Measurements from ENCODE around the gene ITSN1. TPM values are rescaled to one million over a fixed set of nuclear protein-coding genes. Genes with fewer than 3 reads are reported as not detected.
"Not testable (repeated sequence)": the region's sequence is repeated elsewhere in the genome, so short reads cannot be mapped to it uniquely, and the experiment has no call there.

Gene ITSN1
- total and polyA plus RNA-seq, 4 donors = 20.3 to 112 (median 40.2) TPM

- Histone ChIP-seq H3K36me3 (ENCODE audit: control insufficient read depth in 4 of 4, insufficient read depth in 3 of 4, low read depth in 1 of 4, low read length in 3 of 4) (no peaks in the 10 kb centered on the region), H3K9ac (ENCODE audit: low read depth in 1 of 2, low read length in 2 of 2) (no peak overlapping the region), H3K27ac (ENCODE audit: low read depth in 1 of 2, low read length in 2 of 2) (no peak overlapping the region), H3K4me1 (ENCODE audit: control insufficient read depth in 4 of 4, insufficient read depth in 4 of 4, low read length in 3 of 4) (peaks cover 6 to 17% (median 13%) of the 10 kb centered on the region in 4 donors), H3K4me3 (ENCODE audit: low read depth in 1 of 3, low read length in 3 of 3) (no peak overlapping the region), H3K27me3 (ENCODE audit: control insufficient read depth in 4 of 4, insufficient read depth in 4 of 4, low read length in 3 of 4) (no peaks in the 10 kb centered on the region), H3K9me3 (ENCODE audit: control insufficient read depth in 4 of 4, low read length in 3 of 4) (no peaks in the 10 kb centered on the region)
- TF ChIP-seq JUND (IDR thresholded peaks at IDR 0.05) (no peak), ZBTB33 (IDR thresholded peaks at IDR 0.05) (no peak)
- WGBS = 85% methylated on average over 8 of the region's 8 CpGs
- no peak for DNase-seq (ENCODE audit: low spot score)
These were observed 31.2 kb downstream of the ITSN1 start for GRCh38 chr21:33673473-33673872.

- 91% methylated on average over 1 of the region's 1 CpG for WGBS
- no peak for TF ChIP-seq EGR1 (IDR thresholded peaks at IDR 0.05; ENCODE audit: low read depth in 2 of 2)
- TF ChIP-seq GABPA (IDR thresholded peaks at IDR 0.05 in 1 of 2, conservative IDR thresholded peaks at IDR 0.05 in 1 of 2) = no peak
- TF ChIP-seq FOXA1 (IDR thresholded peaks at IDR 0.05) = no peak
- no peak for TF ChIP-seq REST (IDR thresholded peaks at IDR 0.05)
- no peak for TF ChIP-seq ATF3 (IDR thresholded peaks at IDR 0.05)
- TF ChIP-seq HNF4A (conservative IDR thresholded peaks at IDR 0.05) = no peak
- no peak for TF ChIP-seq YY1 (IDR thresholded peaks at IDR 0.05)
- TF ChIP-seq TAF1 (conservative IDR thresholded peaks at IDR 0.05) = no peak
- no peak for TF ChIP-seq JUND (IDR thresholded peaks at IDR 0.05)
- TF ChIP-seq ZBTB33 (IDR thresholded peaks at IDR 0.05) = no peak
- TF ChIP-seq CTCF (IDR thresholded peaks at IDR 0.05; ENCODE audit: low read depth, low read length, missing input control) = no peak
- no peak for TF ChIP-seq SP1 (IDR thresholded peaks at IDR 0.05)
- no peak for TF ChIP-seq FOXA2 (IDR thresholded peaks at IDR 0.05)
- TF ChIP-seq MAX (IDR thresholded peaks at IDR 0.05) = no peak
- TF ChIP-seq NR2F2 (IDR thresholded peaks at IDR 0.05) = no peak
- TF ChIP-seq RXRA (IDR thresholded peaks at IDR 0.05) = no peak
- TF ChIP-seq RAD21 (IDR thresholded peaks at IDR 0.05) = no peak
- no peak for TF ChIP-seq HNF4G (IDR thresholded peaks at IDR 0.05)
- H3K36me3 ChIP-seq (ENCODE audit: control insufficient read depth in 4 of 4, insufficient read depth in 3 of 4, low read depth in 1 of 4, low read length in 3 of 4) = peaks cover 0 to 2% (median 0%) of the 10 kb centered on the region in 4 donors
- no peak overlapping the region for H3K9ac ChIP-seq (ENCODE audit: low read depth in 1 of 2, low read length in 2 of 2)
- no peaks in the 10 kb centered on the region for H3K9me3 ChIP-seq (ENCODE audit: control insufficient read depth in 4 of 4, low read length in 3 of 4)
- no peak for DNase-seq (ENCODE audit: low spot score)
- no peaks in the 10 kb centered on the region for H3K27me3 ChIP-seq (ENCODE audit: control insufficient read depth in 4 of 4, insufficient read depth in 4 of 4, low read length in 3 of 4)
- H3K27ac ChIP-seq (ENCODE audit: low read depth in 1 of 2, low read length in 2 of 2) = no peak overlapping the region
- H3K4me1 ChIP-seq (ENCODE audit: control insufficient read depth in 4 of 4, insufficient read depth in 4 of 4, low read length in 3 of 4) = peaks cover 3 to 16% (median 7%) of the 10 kb centered on the region in 4 donors
- no peak overlapping the region for H3K4me3 ChIP-seq (ENCODE audit: low read depth in 1 of 3, low read length in 3 of 3)
These were observed 31.9 kb downstream of the ITSN1 start for GRCh38 chr21:33674226-33674625.

GRCh38 chr21:33676666-33677065 lies 34.4 kb downstream of the ITSN1 start:
- H3K9ac ChIP-seq (ENCODE audit: low read depth in 1 of 2, low read length in 2 of 2) = not testable (repeated sequence)

More at GRCh38 chr21:33676666-33677065, 34.4 kb downstream of the ITSN1 start:
- H3K9me3 ChIP-seq (ENCODE audit: control insufficient read depth in 4 of 4, low read length in 3 of 4); DNase-seq (ENCODE audit: low spot score); H3K36me3 ChIP-seq (ENCODE audit: control insufficient read depth in 4 of 4, insufficient read depth in 3 of 4, low read depth in 1 of 4, low read length in 3 of 4); H3K27ac ChIP-seq (ENCODE audit: low read depth in 1 of 2, low read length in 2 of 2); H3K4me3 ChIP-seq (ENCODE audit: low read depth in 1 of 3, low read length in 3 of 3); H3K27me3 ChIP-seq (ENCODE audit: control insufficient read depth in 4 of 4, insufficient read depth in 4 of 4, low read length in 3 of 4): not testable (repeated sequence)
- 96% methylated on average over 5 of the region's 5 CpGs for WGBS
- peaks cover 4 to 13% (median 8%) of the 10 kb centered on the region in 4 donors for H3K4me1 ChIP-seq (ENCODE audit: control insufficient read depth in 4 of 4, insufficient read depth in 4 of 4, low read length in 3 of 4)

All from liver (tissue), 9 donors.